GM12878 (cell line): Measurements from ENCODE around the gene PRDM16. TPM values are rescaled to one million over a fixed set of nuclear protein-coding genes. Genes with fewer than 3 reads are reported as not detected.

Source experiments
- ATAC-seq: fragments of 200-7000 bp; cut with Tn5 transposase; 3 replicates; pipeline ENCODE4 v1.9.1; 2020; ENCODE audit warnings: mild to moderate bottlenecking, moderate library complexity
- BruUV-seq: library from RNA; stranded (reverse); fragments of 400-500 nt; replicated peaks from 2 replicates; lab custom pipeline; 2021; lab: Mats Ljungman, UMichigan
- CTCF ChIA-PET: fragments of 300-600 bp; sonication (Branson Sonifier 250); formaldehyde crosslinking; extraction: SDS; loops from one replicate; lab custom pipeline; 2021; ENCODE audit warnings: inconsistent platforms; lab: Yijun Ruan, JAX
- POLR2A ChIA-PET: fragments of 350-600 bp; formaldehyde crosslinking; extraction: SDS; loops from one replicate; lab custom pipeline; 2021; ENCODE audit warnings: inconsistent platforms; lab: Charles Lee
- RAD21 ChIA-PET: fragments of 300-600 bp; sonication (Branson Sonifier 250); formaldehyde crosslinking; loops from one replicate; lab custom pipeline; 2023; ENCODE audit warnings: antibody characterized with exemption; ENCODE audit not compliant: unreplicated experiment; lab: Charles Lee
- SMC1A ChIA-PET: fragments of 300-600 bp; sonication (Branson Sonifier 250); formaldehyde crosslinking; loops from one replicate; lab custom pipeline; 2023; ENCODE audit not compliant: unreplicated experiment, uncharacterized antibody; lab: Charles Lee
- DNase-seq: peaks from one replicate; pipeline ENCODE4 v3.0.0-alpha.2; 2011; ENCODE audit warnings: low read depth, low spot score
- FAIRE-seq: peaks from 3 replicates; lab custom pipeline; 2011; peaks lifted over from hg19 to GRCh38; lab: Jason Lieb, UNC
- H2AFZ ChIP-seq: 2 replicates; pipeline ENCODE4 v1.6.0; 2011; ENCODE audit warnings: low read depth, low read length, control low read depth; ENCODE audit not compliant: control insufficient read depth
- H3K27ac ChIP-seq: 2 replicates; pipeline ENCODE4 v1.5.1; 2011; ENCODE audit warnings: control low read depth; ENCODE audit not compliant: control insufficient read depth, insufficient read depth
- H3K27me3 ChIP-seq, 2 experiments: replicated peaks in 1 of 2; 2 replicates each; pipeline versions ENCODE4 v1.6.0 to v1.6.1; 2011; ENCODE audit warnings: low read length in 1 of 2; ENCODE audit not compliant: control insufficient read depth in 2 of 2, insufficient read depth in 2 of 2
- H3K36me3 ChIP-seq, 2 experiments: 2 replicates each; pipeline ENCODE4 v1.5.1; 2011; ENCODE audit warnings: low read length in 1 of 2; ENCODE audit not compliant: control insufficient read depth in 2 of 2, insufficient read depth in 2 of 2
- H3K4me1 ChIP-seq: 2 replicates; pipeline ENCODE4 v1.6.1; 2011; ENCODE audit warnings: mild to moderate bottlenecking, low read length, moderate library complexity, mixed read lengths; ENCODE audit not compliant: control insufficient read depth, insufficient read depth
- H3K4me2 ChIP-seq: 2 replicates; pipeline ENCODE4 v1.6.0; 2011; ENCODE audit warnings: control low read depth; ENCODE audit not compliant: control insufficient read depth, insufficient read depth
- H3K4me3 ChIP-seq: fragments of 200-600 bp; sonication (generic); 2 replicates; pipeline ENCODE4 v1.5.1; 2016
- H3K79me2 ChIP-seq: 2 replicates; pipeline ENCODE4 v1.6.0; 2011; ENCODE audit warnings: low read length; ENCODE audit not compliant: control insufficient read depth, insufficient read depth
- H3K9ac ChIP-seq: 2 replicates; pipeline ENCODE4 v1.8.0; 2011; ENCODE audit warnings: low read length, control low read depth, mixed read lengths; ENCODE audit not compliant: control insufficient read depth, insufficient read depth
- H3K9me3 ChIP-seq: replicated peaks from 3 replicates; pipeline ENCODE4 v1.5.1; 2011; ENCODE audit warnings: mild to moderate bottlenecking, low read length; ENCODE audit not compliant: control insufficient read depth, insufficient read depth
- H4K20me1 ChIP-seq: 2 replicates; pipeline ENCODE4 v1.6.0; 2011; ENCODE audit not compliant: control insufficient read depth, insufficient read depth
- BRCA1 ChIP-seq: IDR thresholded peaks from 2 replicates; pipeline ENCODE4 v1.6.1; 2011; ENCODE audit warnings: low read depth, low read length, improper control_type of control experiment
- CBX3 ChIP-seq: fragments of 200-600 bp; sonication (generic); IDR thresholded peaks from 2 replicates; pipeline ENCODE4 v1.6.1; 2016; ENCODE audit warnings: low read depth, borderline replicate concordance
- EP300 ChIP-seq, 2 experiments: fragments of 150-350 bp in 1 of 2; IDR thresholded peaks; 2 replicates each; pipeline ENCODE4 v1.6.1; 2011 to 2012; ENCODE audit warnings: low read depth in 2 of 2, low read length in 2 of 2, borderline replicate concordance in 1 of 2, improper control_type of control experiment in 1 of 2, inconsistent platforms in 1 of 2; ENCODE audit not compliant: control insufficient read depth in 1 of 2
- ESRRA ChIP-seq: IDR thresholded peaks from 2 replicates; pipeline ENCODE4 v1.6.1; 2012; ENCODE audit warnings: mild to moderate bottlenecking, low read length, improper control_type of control experiment
- FOXM1 ChIP-seq: IDR thresholded peaks from 2 replicates; pipeline ENCODE4 v1.6.1; 2012; ENCODE audit warnings: low read depth, mild to moderate bottlenecking, inconsistent platforms, low read length, moderate library complexity
- IRF4 ChIP-seq: IDR thresholded peaks from 2 replicates; pipeline ENCODE4 v1.6.1; 2011; ENCODE audit warnings: low read depth, low read length
- LARP7 ChIP-seq: fragments of 450-650 bp; IDR thresholded peaks from 2 replicates; pipeline ENCODE4 v1.6.1; 2017; ENCODE audit warnings: mild to moderate bottlenecking
- STAT3 ChIP-seq: IDR thresholded peaks from 2 replicates; pipeline ENCODE4 v1.6.1; 2011; ENCODE audit warnings: low read depth, low read length, improper control_type of control experiment
- WGBS: methylation state at CpG from one replicate; pipeline ENCODE4 v1.1.6; 2016; ENCODE audit warnings: low lambda C conversion rate; ENCODE audit not compliant: insufficient replicate concordance, insufficient coverage; ENCODE audit errors: missing lambda C conversion rate; 5-methylcytosine and 5-hydroxymethylcytosine counted together
- in situ Hi-C: fragments of 300-500 bp; cut with MboI; formaldehyde crosslinking; loops from 9 replicates; pipeline ENCODE4 v1.14.3; 2018; ENCODE audit warnings: mixed read lengths
- intact Hi-C: fragments of 100-400 bp; cut with micrococcal nuclease; formaldehyde crosslinking; loops from one replicate; pipeline ENCODE4 v1.14.2; 2022; ENCODE audit not compliant: unreplicated experiment
- polyA plus RNA-seq, 11 experiments: library from polyadenylated mRNA; depleted of rRNA in 4 of 11; unstranded in 6 of 11; stranded (reverse) in 5 of 11; fragments of >200 nt; fragmentation: Nextera tagmentation in 4 of 11; fragmentation: Illumina TruSeq in 1 of 11; extraction: Ambion mirVana in 4 of 11; extraction: Trizol in 1 of 11; gene quantifications; 1 replicate in 1 of 11; 2 replicates in 10 of 11; pipeline versions ENCODE4 v1.2.1 to v1.2.3, GENCODE V29; 2011 to 2016; ENCODE audit warnings: inconsistent platforms in 2 of 11, missing spikeins in 2 of 11, low read depth in 1 of 11
- total RNA-seq, 4 experiments: library from RNA; depleted of rRNA in 3 of 4; stranded (reverse); fragments of >200 nt in 3 of 4; fragmentation: Illumina TruSeq in 1 of 4; extraction: Trizol in 1 of 4; gene quantifications; 2 replicates each; pipeline versions ENCODE4 v1.2.1 to v1.2.3, GENCODE V29; 2013 to 2021
- TF ChIP-seq, protein P1 (sequence below), 3 experiments: IDR thresholded peaks in 2 of 3; conservative IDR thresholded peaks in 1 of 3; 2 replicates each; pipeline ENCODE4 v1.5.1; 2011; ENCODE audit warnings: low read depth in 3 of 3, low read length in 3 of 3, mild to moderate bottlenecking in 3 of 3, control low read depth in 2 of 3, moderate library complexity in 2 of 3, inconsistent platforms in 1 of 3, mixed read lengths in 1 of 3; ENCODE audit not compliant: control insufficient read depth in 2 of 3, insufficient read depth in 1 of 3; ENCODE audit errors: extremely low read depth in 1 of 3
- TF ChIP-seq, protein P2 (sequence below): fragments of 450-650 bp; conservative IDR thresholded peaks from 2 replicates; pipeline ENCODE4 v1.6.1; 2017; ENCODE audit warnings: mild to moderate bottlenecking, moderate library complexity

Gene PRDM16
- total and polyA plus RNA-seq, 10 of the 15 experiments (the other 5 are each of a cell fraction or from before 2014, with no cell fraction given), result 0.03 TPM; not detected in 9

DNA sequence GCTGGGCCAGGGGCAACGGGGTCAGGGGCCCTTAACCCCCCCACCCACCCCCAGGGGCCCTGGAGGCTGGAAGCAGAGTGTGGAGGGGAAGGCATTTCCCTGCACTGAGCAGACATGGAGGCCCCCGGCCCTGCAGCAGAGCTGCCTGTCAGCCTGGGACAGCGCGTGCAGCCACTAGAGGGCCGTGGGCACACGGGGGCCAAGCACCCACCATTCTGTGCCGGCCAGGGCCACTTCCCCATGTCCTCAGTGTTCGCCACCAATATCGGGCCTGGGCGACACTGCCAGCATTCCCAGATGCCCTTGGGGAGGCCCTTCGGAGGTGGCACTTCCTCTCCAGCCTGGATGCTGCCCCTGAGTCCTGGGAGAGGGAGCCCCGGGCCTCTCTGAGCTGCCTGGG lies 362.3 kb downstream of the PRDM16 start:
- no peak for TF ChIP-seq IRF4
- TF ChIP-seq, protein P1, sequence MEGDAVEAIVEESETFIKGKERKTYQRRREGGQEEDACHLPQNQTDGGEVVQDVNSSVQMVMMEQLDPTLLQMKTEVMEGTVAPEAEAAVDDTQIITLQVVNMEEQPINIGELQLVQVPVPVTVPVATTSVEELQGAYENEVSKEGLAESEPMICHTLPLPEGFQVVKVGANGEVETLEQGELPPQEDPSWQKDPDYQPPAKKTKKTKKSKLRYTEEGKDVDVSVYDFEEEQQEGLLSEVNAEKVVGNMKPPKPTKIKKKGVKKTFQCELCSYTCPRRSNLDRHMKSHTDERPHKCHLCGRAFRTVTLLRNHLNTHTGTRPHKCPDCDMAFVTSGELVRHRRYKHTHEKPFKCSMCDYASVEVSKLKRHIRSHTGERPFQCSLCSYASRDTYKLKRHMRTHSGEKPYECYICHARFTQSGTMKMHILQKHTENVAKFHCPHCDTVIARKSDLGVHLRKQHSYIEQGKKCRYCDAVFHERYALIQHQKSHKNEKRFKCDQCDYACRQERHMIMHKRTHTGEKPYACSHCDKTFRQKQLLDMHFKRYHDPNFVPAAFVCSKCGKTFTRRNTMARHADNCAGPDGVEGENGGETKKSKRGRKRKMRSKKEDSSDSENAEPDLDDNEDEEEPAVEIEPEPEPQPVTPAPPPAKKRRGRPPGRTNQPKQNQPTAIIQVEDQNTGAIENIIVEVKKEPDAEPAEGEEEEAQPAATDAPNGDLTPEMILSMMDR (IDR thresholded peaks at IDR 0.05 in 2 of 3, conservative IDR thresholded peaks at IDR 0.05 in 1 of 3; ENCODE audit: control insufficient read depth in 2 of 3, extremely low read depth in 1 of 3, insufficient read depth in 1 of 3, low read depth in 3 of 3, low read length in 3 of 3), result peak in 1 of 3 experiments; percentile 24; a peak in 1 of 6 replicates

DNA sequence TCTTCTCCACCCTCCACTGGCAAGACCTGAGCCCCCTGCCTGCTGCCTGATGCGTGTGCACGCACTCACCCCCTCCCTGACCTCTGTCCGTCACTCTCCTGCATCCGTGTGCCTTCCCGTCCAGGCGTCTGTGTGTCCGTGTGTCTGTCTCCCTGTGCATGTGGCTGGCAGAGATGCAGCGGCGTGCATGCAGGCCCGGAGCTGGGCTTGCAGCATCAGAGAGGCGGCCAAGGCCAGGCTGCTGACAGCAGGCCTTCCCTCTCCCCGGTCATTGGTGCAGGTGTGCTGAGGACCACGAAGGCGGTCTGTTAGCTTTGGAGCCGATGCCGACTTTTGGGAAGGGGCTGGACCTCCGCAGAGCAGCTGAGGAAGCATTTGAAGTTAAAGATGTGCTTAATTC lies 362.7 kb downstream of the PRDM16 start:
- Histone ChIP-seq H3K4me3 (no peak overlapping the region), H3K36me3 (no peaks in the 10 kb centered on the region), H3K79me2 (no peaks in the 10 kb centered on the region), H2AFZ (no peak overlapping the region), H4K20me1 (no peaks in the 10 kb centered on the region), H3K4me1 (no peaks in the 10 kb centered on the region), H3K9me3 (no peaks in the 10 kb centered on the region), H3K27ac (no peak overlapping the region), H3K9ac (no peak overlapping the region), H3K27me3 (no peaks in the 10 kb centered on the region), H3K4me2 (no peak overlapping the region)
- BruUV-seq, result no TSS peak
- ChIA-PET CTCF (no interaction called here), POLR2A (no interaction called here), SMC1A (no interaction called here), RAD21 (no interaction called here)
- no peak for DNase-seq
- WGBS, result 47% methylated on average over 17 of the region's 17 CpGs
- no peak for ATAC-seq
- FAIRE-seq, result no peak
- intact Hi-C loops, result no loop called here
- in situ Hi-C loops, result loop anchor here (10.0 kb wide), 1 partner anchor 57 kb away; no protein-coding TSS in a partner anchor
- TF ChIP-seq LARP7 (no peak), EP300 (IDR thresholded peaks at IDR 0.05; ENCODE audit: borderline replicate concordance in 1 of 2, control insufficient read depth in 1 of 2, low read depth in 2 of 2, low read length in 2 of 2) (no peak), CBX3 (no peak), FOXM1 (no peak), BRCA1 (no peak), ESRRA (no peak), STAT3 (no peak)
- TF ChIP-seq, protein P1 (IDR thresholded peaks at IDR 0.05 in 2 of 3, conservative IDR thresholded peaks at IDR 0.05 in 1 of 3; ENCODE audit: control insufficient read depth in 2 of 3, extremely low read depth in 1 of 3, insufficient read depth in 1 of 3, low read depth in 3 of 3, low read length in 3 of 3), result no peak
- TF ChIP-seq, protein P2, sequence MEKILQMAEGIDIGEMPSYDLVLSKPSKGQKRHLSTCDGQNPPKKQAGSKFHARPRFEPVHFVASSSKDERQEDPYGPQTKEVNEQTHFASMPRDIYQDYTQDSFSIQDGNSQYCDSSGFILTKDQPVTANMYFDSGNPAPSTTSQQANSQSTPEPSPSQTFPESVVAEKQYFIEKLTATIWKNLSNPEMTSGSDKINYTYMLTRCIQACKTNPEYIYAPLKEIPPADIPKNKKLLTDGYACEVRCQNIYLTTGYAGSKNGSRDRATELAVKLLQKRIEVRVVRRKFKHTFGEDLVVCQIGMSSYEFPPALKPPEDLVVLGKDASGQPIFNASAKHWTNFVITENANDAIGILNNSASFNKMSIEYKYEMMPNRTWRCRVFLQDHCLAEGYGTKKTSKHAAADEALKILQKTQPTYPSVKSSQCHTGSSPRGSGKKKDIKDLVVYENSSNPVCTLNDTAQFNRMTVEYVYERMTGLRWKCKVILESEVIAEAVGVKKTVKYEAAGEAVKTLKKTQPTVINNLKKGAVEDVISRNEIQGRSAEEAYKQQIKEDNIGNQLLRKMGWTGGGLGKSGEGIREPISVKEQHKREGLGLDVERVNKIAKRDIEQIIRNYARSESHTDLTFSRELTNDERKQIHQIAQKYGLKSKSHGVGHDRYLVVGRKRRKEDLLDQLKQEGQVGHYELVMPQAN, result no peak

More for the DNA sequence above, 362.3 kb downstream of the PRDM16 start:
- FAIRE-seq (no peak), ATAC-seq (peak; percentile 62; the same call in 2 of the 3 replicates), DNase-seq (no peak)
- Histone ChIP-seq H3K4me1 (no peaks in the 10 kb centered on the region), H3K4me3 (no peak overlapping the region), H3K79me2 (no peaks in the 10 kb centered on the region), H3K4me2 (no peak overlapping the region), H4K20me1 (no peaks in the 10 kb centered on the region), H3K27me3 (no peaks in the 10 kb centered on the region), H3K36me3 (no peaks in the 10 kb centered on the region), H3K9me3 (no peaks in the 10 kb centered on the region), H2AFZ (no peak overlapping the region), H3K9ac (no peak overlapping the region), H3K27ac (no peak overlapping the region)
- SMC1A ChIA-PET, result no interaction called here
- no TSS peak for BruUV-seq
- 23% methylated on average over 11 of the region's 12 CpGs for WGBS
- CTCF ChIA-PET, result no interaction called here
- RAD21 ChIA-PET, result no interaction called here
- intact Hi-C loops, result no loop called here
- in situ Hi-C loops, result loop anchor here (10.0 kb wide), 1 partner anchor 56 kb away; no protein-coding TSS in a partner anchor
- POLR2A ChIA-PET, result no interaction called here
